HepG2 (cell line): ENCODE results near the gene FAM219B. TPM values are rescaled to one million over a fixed set of nuclear protein-coding genes. Genes with fewer than 3 reads are reported as not detected.

Experiments
- ASH2L ChIP-seq: fragments of 300-600, 200-600 bp; sonication (generic); IDR thresholded peaks from 2 replicates; pipeline ENCODE4 v1.7.0; 2017; ENCODE audit warnings: low read depth, mild to moderate bottlenecking, moderate library complexity, mixed read lengths, low read length; ENCODE audit not compliant: insufficient read length
- CBX1 ChIP-seq: IDR thresholded peaks from one replicate; pipeline ENCODE4 v1.6.1; 2016; ENCODE audit warnings: antibody characterized with exemption, low read depth
- CCAR2 ChIP-seq: fragments of 200-400 bp; formaldehyde crosslinking; optimal IDR thresholded peaks from 2 replicates; pipeline ENCODE3; 2018; ENCODE audit warnings: low read depth, mild to moderate bottlenecking, low read length, moderate library complexity
- FOXA3 ChIP-seq: IDR thresholded peaks from 2 replicates; pipeline ENCODE4 v1.6.1; 2016; ENCODE audit warnings: missing genetic modification reagents, missing compliant biosample characterization
- HOXA5 ChIP-seq: sonication (generic); formaldehyde crosslinking; IDR thresholded peaks from 2 replicates; pipeline ENCODE4 v1.4.0; 2020; ENCODE audit warnings: missing genetic modification reagents
- MED1 ChIP-seq: sonication (generic); formaldehyde crosslinking; IDR thresholded peaks from 2 replicates; pipeline ENCODE4 v1.4.0; 2020; ENCODE audit warnings: missing genetic modification reagents
- MYC ChIP-seq: sonication (generic); formaldehyde crosslinking; IDR thresholded peaks from 2 replicates; pipeline ENCODE4 v1.9.0; 2021; ENCODE audit warnings: missing genetic modification reagents, borderline replicate concordance
- MZF1 ChIP-seq: sonication (generic); formaldehyde crosslinking; IDR thresholded peaks from 2 replicates; pipeline ENCODE4 v1.8.1; 2023; ENCODE audit warnings: mild to moderate bottlenecking, missing genetic modification reagents, borderline replicate concordance
- POGZ ChIP-seq: sonication (generic); formaldehyde crosslinking; IDR thresholded peaks from 2 replicates; pipeline ENCODE4 v1.4.0; 2020; ENCODE audit warnings: mild to moderate bottlenecking, missing genetic modification reagents
- POLR2AphosphoS5 ChIP-seq: IDR thresholded peaks from 2 replicates; pipeline ENCODE4 v1.6.1; 2012; ENCODE audit warnings: low read depth, low read length
- RFXAP ChIP-seq: sonication (generic); formaldehyde crosslinking; IDR thresholded peaks from 2 replicates; pipeline ENCODE4 v1.4.0; 2020; ENCODE audit warnings: missing genetic modification reagents, borderline replicate concordance
- SMAD1 ChIP-seq: sonication (generic); formaldehyde crosslinking; IDR thresholded peaks from 2 replicates; pipeline ENCODE4 v1.4.0; 2020; ENCODE audit warnings: missing genetic modification reagents, low read depth, mild to moderate bottlenecking, borderline replicate concordance
- SRSF1 ChIP-seq: fragments of 200-400 bp; formaldehyde crosslinking; optimal IDR thresholded peaks from 2 replicates; pipeline ENCODE3; 2017; ENCODE audit warnings: mild to moderate bottlenecking, low read depth, low read length, moderate library complexity
- TOPORS ChIP-seq: sonication (generic); formaldehyde crosslinking; IDR thresholded peaks from 2 replicates; pipeline ENCODE4 v1.8.0; 2023; ENCODE audit warnings: mild to moderate bottlenecking, missing genetic modification reagents
- TSC22D2 ChIP-seq: sonication (generic); formaldehyde crosslinking; IDR thresholded peaks from 2 replicates; pipeline ENCODE4 v1.5.1; 2020; ENCODE audit warnings: missing genetic modification reagents, mild to moderate bottlenecking, borderline replicate concordance
- ZFY ChIP-seq: sonication (generic); formaldehyde crosslinking; IDR thresholded peaks from 2 replicates; pipeline ENCODE4 v1.4.0; 2020; ENCODE audit warnings: missing genetic modification reagents
- ZNF496 ChIP-seq: sonication (generic); formaldehyde crosslinking; IDR thresholded peaks from 2 replicates; pipeline ENCODE4 v1.8.1; 2023; ENCODE audit warnings: mild to moderate bottlenecking, moderate library complexity, missing genetic modification reagents; ENCODE audit not compliant: insufficient replicate concordance
- ZNF83 ChIP-seq: sonication (generic); formaldehyde crosslinking; IDR thresholded peaks from 2 replicates; pipeline ENCODE4 v1.4.0; 2020; ENCODE audit warnings: missing genetic modification reagents, mild to moderate bottlenecking, borderline replicate concordance
- polyA plus RNA-seq, 8 experiments: library from polyadenylated mRNA; depleted of rRNA in 3 of 8; stranded (reverse) in 7 of 8; unstranded in 1 of 8; fragments of >200 nt; fragmentation: Illumina TruSeq in 4 of 8; extraction: Trizol in 4 of 8; gene quantifications; 2 replicates each; pipeline versions ENCODE4 v1.2.1 to v1.2.3, GENCODE V29; 2011 to 2016; ENCODE audit warnings: low read depth in 4 of 8, missing spikeins in 1 of 8, mixed read lengths in 1 of 8; ENCODE audit not compliant: insufficient read depth in 1 of 8
- total RNA-seq, 5 experiments: library from RNA; depleted of rRNA; stranded (reverse); fragments of >200 nt; fragmentation: Illumina TruSeq; extraction: Trizol; gene quantifications; 2 replicates each; pipeline ENCODE4 v1.2.3, GENCODE V29; 2016; ENCODE audit warnings: low read depth in 1 of 5
- TF ChIP-seq, protein P1 (sequence below): sonication (generic); formaldehyde crosslinking; conservative IDR thresholded peaks from 2 replicates; pipeline ENCODE4 v1.4.0; 2020; ENCODE audit warnings: missing genetic modification reagents
- TF ChIP-seq, protein P2 (sequence below): sonication (generic); formaldehyde crosslinking; conservative IDR thresholded peaks from 2 replicates; pipeline ENCODE4 v1.4.0; 2020; ENCODE audit warnings: missing genetic modification reagents
- TF ChIP-seq, protein P3 (sequence below): sonication (generic); formaldehyde crosslinking; IDR thresholded peaks from 2 replicates; pipeline ENCODE4 v1.4.0; 2020; ENCODE audit warnings: missing genetic modification reagents
- TF ChIP-seq, protein P4 (sequence below): sonication (generic); formaldehyde crosslinking; IDR thresholded peaks from 2 replicates; pipeline ENCODE4 v1.4.0; 2020; ENCODE audit warnings: missing genetic modification reagents, mild to moderate bottlenecking, borderline replicate concordance

Gene FAM219B
- total and polyA plus RNA-seq, 2 of the 13 experiments (the other 11 are each of a cell fraction or from before 2014, with no cell fraction given): 36.6 to 50.2 TPM

DNA sequence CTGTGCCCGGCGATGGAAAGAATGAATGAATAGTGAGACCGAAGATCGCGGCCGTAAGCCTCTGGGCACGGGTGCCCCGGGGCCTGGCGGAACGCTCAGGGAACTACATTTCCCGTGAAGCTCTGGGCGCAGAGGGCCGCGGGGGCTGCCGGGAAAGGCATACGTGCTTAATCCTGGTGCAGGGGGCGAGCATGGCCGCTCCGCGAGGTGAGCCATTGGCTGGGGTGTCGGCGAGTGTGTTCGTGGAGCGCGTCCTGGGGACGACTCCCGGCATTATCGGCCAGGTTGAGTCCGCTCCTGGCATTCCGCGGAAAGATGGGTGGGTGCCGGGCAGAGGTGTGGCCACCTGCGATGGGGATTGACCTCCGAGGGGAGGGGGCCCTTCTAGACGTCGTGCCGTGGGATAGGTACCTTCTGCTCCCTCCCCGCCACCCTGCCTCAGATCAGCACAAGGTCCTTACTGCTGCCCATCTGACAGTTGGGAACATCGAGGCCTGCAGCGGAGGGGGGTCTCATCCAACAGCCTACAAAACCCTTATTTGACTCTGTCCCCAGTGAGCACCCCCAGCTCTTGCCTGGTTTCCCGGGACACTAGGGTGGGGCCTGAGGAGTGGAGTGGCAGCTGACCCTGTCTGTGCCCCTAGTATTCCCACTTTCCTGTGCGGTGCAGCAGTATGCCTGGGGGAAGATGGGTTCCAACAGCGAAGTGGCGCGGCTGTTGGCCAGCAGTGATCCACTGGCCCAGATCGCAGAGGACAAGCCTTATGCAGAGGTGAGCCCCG lies 16.6 kb downstream of the FAM219B start, which contains the start of gene MPI (continued):
- peak; percentile 93 for TF ChIP-seq POLR2AphosphoS5
- TF ChIP-seq, protein P1, sequence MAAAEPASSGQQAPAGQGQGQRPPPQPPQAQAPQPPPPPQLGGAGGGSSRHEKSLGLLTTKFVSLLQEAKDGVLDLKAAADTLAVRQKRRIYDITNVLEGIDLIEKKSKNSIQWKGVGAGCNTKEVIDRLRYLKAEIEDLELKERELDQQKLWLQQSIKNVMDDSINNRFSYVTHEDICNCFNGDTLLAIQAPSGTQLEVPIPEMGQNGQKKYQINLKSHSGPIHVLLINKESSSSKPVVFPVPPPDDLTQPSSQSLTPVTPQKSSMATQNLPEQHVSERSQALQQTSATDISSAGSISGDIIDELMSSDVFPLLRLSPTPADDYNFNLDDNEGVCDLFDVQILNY: no peak
- no peak for TF ChIP-seq ZNF496
- TF ChIP-seq TSC22D2 (CRISPR knock-in tag): no peak
- peak; percentile 70; the same call in 1 of the 2 replicates for TF ChIP-seq MED1 (CRISPR knock-in tag)
- peak; percentile 42; the same call in 1 of the 2 replicates for TF ChIP-seq POGZ (CRISPR knock-in tag)
- TF ChIP-seq, protein P2, sequence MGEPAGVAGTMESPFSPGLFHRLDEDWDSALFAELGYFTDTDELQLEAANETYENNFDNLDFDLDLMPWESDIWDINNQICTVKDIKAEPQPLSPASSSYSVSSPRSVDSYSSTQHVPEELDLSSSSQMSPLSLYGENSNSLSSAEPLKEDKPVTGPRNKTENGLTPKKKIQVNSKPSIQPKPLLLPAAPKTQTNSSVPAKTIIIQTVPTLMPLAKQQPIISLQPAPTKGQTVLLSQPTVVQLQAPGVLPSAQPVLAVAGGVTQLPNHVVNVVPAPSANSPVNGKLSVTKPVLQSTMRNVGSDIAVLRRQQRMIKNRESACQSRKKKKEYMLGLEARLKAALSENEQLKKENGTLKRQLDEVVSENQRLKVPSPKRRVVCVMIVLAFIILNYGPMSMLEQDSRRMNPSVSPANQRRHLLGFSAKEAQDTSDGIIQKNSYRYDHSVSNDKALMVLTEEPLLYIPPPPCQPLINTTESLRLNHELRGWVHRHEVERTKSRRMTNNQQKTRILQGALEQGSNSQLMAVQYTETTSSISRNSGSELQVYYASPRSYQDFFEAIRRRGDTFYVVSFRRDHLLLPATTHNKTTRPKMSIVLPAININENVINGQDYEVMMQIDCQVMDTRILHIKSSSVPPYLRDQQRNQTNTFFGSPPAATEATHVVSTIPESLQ (CRISPR knock-in tag): no peak
- TF ChIP-seq CCAR2: no peak
- TF ChIP-seq ZNF83: no peak
- TF ChIP-seq HOXA5 (CRISPR knock-in tag): 0 out of 2 replicates have a peak, but pooled peaks have one; percentile 66
- 0 out of 2 replicates have a peak, but pooled peaks have one; percentile 68 for TF ChIP-seq TOPORS (CRISPR knock-in tag)
- TF ChIP-seq, protein P3, sequence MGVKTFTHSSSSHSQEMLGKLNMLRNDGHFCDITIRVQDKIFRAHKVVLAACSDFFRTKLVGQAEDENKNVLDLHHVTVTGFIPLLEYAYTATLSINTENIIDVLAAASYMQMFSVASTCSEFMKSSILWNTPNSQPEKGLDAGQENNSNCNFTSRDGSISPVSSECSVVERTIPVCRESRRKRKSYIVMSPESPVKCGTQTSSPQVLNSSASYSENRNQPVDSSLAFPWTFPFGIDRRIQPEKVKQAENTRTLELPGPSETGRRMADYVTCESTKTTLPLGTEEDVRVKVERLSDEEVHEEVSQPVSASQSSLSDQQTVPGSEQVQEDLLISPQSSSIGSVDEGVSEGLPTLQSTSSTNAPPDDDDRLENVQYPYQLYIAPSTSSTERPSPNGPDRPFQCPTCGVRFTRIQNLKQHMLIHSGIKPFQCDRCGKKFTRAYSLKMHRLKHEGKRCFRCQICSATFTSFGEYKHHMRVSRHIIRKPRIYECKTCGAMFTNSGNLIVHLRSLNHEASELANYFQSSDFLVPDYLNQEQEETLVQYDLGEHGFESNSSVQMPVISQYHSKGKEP (CRISPR knock-in tag): peak; percentile 26; the same call in 1 of the 2 replicates
- TF ChIP-seq CBX1: no peak
- TF ChIP-seq, protein P4, sequence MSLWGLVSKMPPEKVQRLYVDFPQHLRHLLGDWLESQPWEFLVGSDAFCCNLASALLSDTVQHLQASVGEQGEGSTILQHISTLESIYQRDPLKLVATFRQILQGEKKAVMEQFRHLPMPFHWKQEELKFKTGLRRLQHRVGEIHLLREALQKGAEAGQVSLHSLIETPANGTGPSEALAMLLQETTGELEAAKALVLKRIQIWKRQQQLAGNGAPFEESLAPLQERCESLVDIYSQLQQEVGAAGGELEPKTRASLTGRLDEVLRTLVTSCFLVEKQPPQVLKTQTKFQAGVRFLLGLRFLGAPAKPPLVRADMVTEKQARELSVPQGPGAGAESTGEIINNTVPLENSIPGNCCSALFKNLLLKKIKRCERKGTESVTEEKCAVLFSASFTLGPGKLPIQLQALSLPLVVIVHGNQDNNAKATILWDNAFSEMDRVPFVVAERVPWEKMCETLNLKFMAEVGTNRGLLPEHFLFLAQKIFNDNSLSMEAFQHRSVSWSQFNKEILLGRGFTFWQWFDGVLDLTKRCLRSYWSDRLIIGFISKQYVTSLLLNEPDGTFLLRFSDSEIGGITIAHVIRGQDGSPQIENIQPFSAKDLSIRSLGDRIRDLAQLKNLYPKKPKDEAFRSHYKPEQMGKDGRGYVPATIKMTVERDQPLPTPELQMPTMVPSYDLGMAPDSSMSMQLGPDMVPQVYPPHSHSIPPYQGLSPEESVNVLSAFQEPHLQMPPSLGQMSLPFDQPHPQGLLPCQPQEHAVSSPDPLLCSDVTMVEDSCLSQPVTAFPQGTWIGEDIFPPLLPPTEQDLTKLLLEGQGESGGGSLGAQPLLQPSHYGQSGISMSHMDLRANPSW (CRISPR knock-in tag): no peak
- TF ChIP-seq SMAD1 (CRISPR knock-in tag): no peak
- TF ChIP-seq FOXA3: no peak; the same call in 1 of the 2 replicates
- peak; percentile 84; the same call in 1 of the 2 replicates for TF ChIP-seq RFXAP (CRISPR knock-in tag)
- TF ChIP-seq ASH2L: peak; percentile 81
- peak; percentile 94 for TF ChIP-seq MYC (CRISPR knock-in tag)
- TF ChIP-seq ZFY: peak; percentile 96
- TF ChIP-seq MZF1: no peak
- TF ChIP-seq SRSF1: peak; percentile 85
